SK-N-SH (cell line): ENCODE results near the gene SLIT1. TPM values are rescaled to one million over a fixed set of nuclear protein-coding genes. Genes with fewer than 3 reads are reported as not detected.

ENCODE experiments used
- CTCF ChIA-PET: fragments of 300-600, 350-600 bp; formaldehyde crosslinking; extraction: SDS; loops from one replicate; lab custom pipeline; 2021; lab: Yijun Ruan, JAX
- POLR2A ChIA-PET: fragments of 350-600 bp; sonication (Branson Sonifier 250); formaldehyde crosslinking; extraction: SDS; loops from one replicate; lab custom pipeline; 2020; ENCODE audit warnings: antibody characterized with exemption, inconsistent platforms; lab: Yijun Ruan, JAX
- DNase-seq: peaks from one replicate; pipeline ENCODE4 v3.0.0; 2012
- H2AFZ ChIP-seq: fragments of 200-600 bp; sonication (generic); 2 replicates; pipeline ENCODE4 v1.8.1; 2016; ENCODE audit warnings: antibody characterized with exemption, mild to moderate bottlenecking, low read depth
- H3F3A ChIP-seq: fragments of 200-600 bp; sonication (generic); replicated peaks from 2 replicates; pipeline ENCODE3; 2016; ENCODE audit warnings: antibody characterized with exemption, mild to moderate bottlenecking; ENCODE audit not compliant: insufficient read depth
- H3K27ac ChIP-seq, 2 experiments: fragments of 200-500 bp in 1 of 2; fragments of 200-600 bp in 1 of 2; sonication (Bioruptor generic) in 1 of 2; sonication (generic), shearing (Covaris generic) in 1 of 2; 2 replicates each; pipeline versions ENCODE4 v1.5.1 to v1.6.1; 2014 to 2016; ENCODE audit warnings: low read depth in 2 of 2, inconsistent platforms in 1 of 2, low read length in 1 of 2, mild to moderate bottlenecking in 1 of 2, mixed read lengths in 1 of 2
- H3K27me3 ChIP-seq: fragments of 200-600 bp; sonication (generic), shearing (Covaris generic); 2 replicates; pipeline ENCODE4 v1.6.1; 2016; ENCODE audit warnings: mixed run types; ENCODE audit not compliant: insufficient read depth
- H3K36me3 ChIP-seq, 2 experiments: fragments of 200-500 bp in 1 of 2; fragments of 200-600 bp in 1 of 2; sonication (Bioruptor generic) in 1 of 2; sonication (generic) in 1 of 2; replicated peaks in 1 of 2; 2 replicates each; pipeline versions ENCODE3 to v1.5.1; 2014 to 2016; ENCODE audit warnings: low read length in 1 of 2, mild to moderate bottlenecking in 1 of 2; ENCODE audit not compliant: insufficient read depth in 2 of 2, control insufficient read depth in 1 of 2
- H3K4me1 ChIP-seq, 2 experiments: fragments of 200-500 bp in 1 of 2; fragments of 200-600 bp in 1 of 2; sonication (Bioruptor generic) in 1 of 2; sonication (generic), shearing (Covaris generic) in 1 of 2; 2 replicates each; pipeline versions ENCODE4 v1.5.1 to v1.6.1; 2014 to 2016; ENCODE audit warnings: low read depth in 1 of 2, low read length in 1 of 2, mixed run types in 1 of 2; ENCODE audit not compliant: insufficient read depth in 2 of 2, control insufficient read depth in 1 of 2
- H3K4me2 ChIP-seq: fragments of 200-600 bp; sonication (generic), shearing (Covaris generic); 2 replicates; pipeline ENCODE4 v1.6.1; 2017; ENCODE audit warnings: mixed run types
- H3K4me3 ChIP-seq, 2 experiments: fragments of 200-500 bp in 1 of 2; fragments of 200-600 bp in 1 of 2; sonication (Bioruptor generic) in 1 of 2; sonication (generic), shearing (Covaris generic) in 1 of 2; 2 replicates each; pipeline versions ENCODE4 v1.5.1 to v1.8.1; 2014 to 2016; ENCODE audit warnings: low read depth in 2 of 2, inconsistent platforms in 1 of 2, low read length in 1 of 2, mild to moderate bottlenecking in 1 of 2, mixed read lengths in 1 of 2, moderate library complexity in 1 of 2
- H3K79me2 ChIP-seq: fragments of 200-600 bp; sonication (generic); 2 replicates; pipeline ENCODE4 v1.8.1; 2017; ENCODE audit warnings: mild to moderate bottlenecking; ENCODE audit not compliant: insufficient read depth
- H3K9ac ChIP-seq: fragments of 200-600 bp; sonication (generic); 2 replicates; pipeline ENCODE4 v1.6.1; 2017; ENCODE audit warnings: mixed run types
- H3K9me2 ChIP-seq: fragments of 200-600 bp; sonication (generic); 2 replicates; pipeline ENCODE4 v1.6.1; 2017; ENCODE audit warnings: mixed run types
- H3K9me3 ChIP-seq: fragments of 200-600 bp; sonication (generic); 2 replicates; pipeline ENCODE4 v1.6.1; 2017; ENCODE audit warnings: mixed run types, mild to moderate bottlenecking, moderate library complexity
- H4K20me1 ChIP-seq: fragments of 200-600 bp; sonication (generic); 2 replicates; pipeline ENCODE4 v1.6.1; 2017; ENCODE audit warnings: mild to moderate bottlenecking, mixed run types; ENCODE audit not compliant: insufficient read depth
- EZH2phosphoT487 ChIP-seq: fragments of 200-600 bp; sonication (generic); IDR thresholded peaks from 2 replicates; pipeline ENCODE4 v1.6.1; 2017; ENCODE audit warnings: low read depth, mixed run types, mild to moderate bottlenecking, antibody characterized with exemption, moderate library complexity, borderline replicate concordance
- FOSL2 ChIP-seq: IDR thresholded peaks from 2 replicates; pipeline ENCODE4 v1.4.0; 2012; ENCODE audit warnings: low read depth, mild to moderate bottlenecking, moderate library complexity, borderline replicate concordance
- GABPA ChIP-seq: IDR thresholded peaks from 2 replicates; pipeline ENCODE4 v1.4.0; 2012; ENCODE audit warnings: low read depth, mild to moderate bottlenecking
- GATA2 ChIP-seq: sonication (generic); formaldehyde crosslinking; IDR thresholded peaks from 2 replicates; pipeline ENCODE4 v1.5.0; 2020; ENCODE audit warnings: mild to moderate bottlenecking, missing genetic modification reagents
- MXI1 ChIP-seq: IDR thresholded peaks from 2 replicates; pipeline ENCODE4 v1.6.1; 2012; ENCODE audit warnings: mild to moderate bottlenecking, low read depth, low read length, improper control_type of control experiment
- POLR2AphosphoS5 ChIP-seq: IDR thresholded peaks from 2 replicates; pipeline ENCODE4 v1.6.1; 2012; ENCODE audit warnings: low read depth, low read length
- RCOR1 ChIP-seq: fragments of 150-350 bp; IDR thresholded peaks from 2 replicates; pipeline ENCODE4 v1.6.1; 2017; ENCODE audit warnings: antibody characterized with exemption, low read length
- RFX5 ChIP-seq: IDR thresholded peaks from 2 replicates; pipeline ENCODE4 v1.6.1; 2012; ENCODE audit warnings: mild to moderate bottlenecking, improper control_type of control experiment, low read length
- RXRA ChIP-seq: IDR thresholded peaks from 2 replicates; pipeline ENCODE4 v1.4.0; 2012; ENCODE audit warnings: low read depth, mild to moderate bottlenecking, borderline replicate concordance
- SMC3 ChIP-seq: IDR thresholded peaks from 2 replicates; pipeline ENCODE4 v1.6.1; 2012; ENCODE audit warnings: low read depth, low read length, improper control_type of control experiment
- TAF1 ChIP-seq: IDR thresholded peaks from 2 replicates; pipeline ENCODE4 v1.6.1; 2012; ENCODE audit warnings: low read depth, mild to moderate bottlenecking, low read length, moderate library complexity, borderline replicate concordance
- TEAD4 ChIP-seq: IDR thresholded peaks from 2 replicates; pipeline ENCODE4 v1.4.0; 2012; ENCODE audit warnings: mild to moderate bottlenecking, borderline replicate concordance; ENCODE audit not compliant: insufficient read depth
- YY1 ChIP-seq: IDR thresholded peaks from 2 replicates; pipeline ENCODE4 v1.4.0; 2012; ENCODE audit warnings: low read depth, mild to moderate bottlenecking
- WGBS: methylation state at CpG from one replicate; pipeline ENCODE4 v1.1.6; 2017; ENCODE audit warnings: low lambda C conversion rate; 5-methylcytosine and 5-hydroxymethylcytosine counted together
- polyA plus RNA-seq, 3 experiments: library from polyadenylated mRNA; depleted of rRNA; stranded (reverse); fragments of >200 nt; gene quantifications; 2 replicates each; pipeline ENCODE4 v1.2.3, GENCODE V29; 2012
- TF ChIP-seq, protein P1 (sequence below): IDR thresholded peaks from 2 replicates; pipeline ENCODE4 v1.4.0; 2012; ENCODE audit warnings: low read depth
- TF ChIP-seq, protein P2 (sequence below): IDR thresholded peaks from 2 replicates; pipeline ENCODE4 v1.4.0; 2012; ENCODE audit warnings: low read depth, borderline replicate concordance
- TF ChIP-seq, protein P3 (sequence below): IDR thresholded peaks from 2 replicates; pipeline ENCODE4 v1.6.1; 2012; ENCODE audit warnings: mild to moderate bottlenecking, low read depth, low read length, moderate library complexity
- TF ChIP-seq, protein P4 (sequence below): fragments of 150-350 bp; IDR thresholded peaks from 2 replicates; pipeline ENCODE4 v1.6.1; 2016; ENCODE audit warnings: mild to moderate bottlenecking, low read depth, low read length
- TF ChIP-seq, protein P5 (sequence below): fragments of 200-600 bp; sonication (generic); IDR thresholded peaks from 2 replicates; pipeline ENCODE4 v1.6.1; 2017; ENCODE audit warnings: antibody characterized with exemption, mild to moderate bottlenecking, moderate library complexity
- TF ChIP-seq, protein P6 (sequence below): IDR thresholded peaks from 2 replicates; pipeline ENCODE4 v1.4.0; 2012; ENCODE audit warnings: low read depth, borderline replicate concordance

Gene SLIT1
- polyA plus RNA-seq, 1 of the 3 experiments (the other 2 are of a cell fraction), result 0.05 TPM

DNA sequence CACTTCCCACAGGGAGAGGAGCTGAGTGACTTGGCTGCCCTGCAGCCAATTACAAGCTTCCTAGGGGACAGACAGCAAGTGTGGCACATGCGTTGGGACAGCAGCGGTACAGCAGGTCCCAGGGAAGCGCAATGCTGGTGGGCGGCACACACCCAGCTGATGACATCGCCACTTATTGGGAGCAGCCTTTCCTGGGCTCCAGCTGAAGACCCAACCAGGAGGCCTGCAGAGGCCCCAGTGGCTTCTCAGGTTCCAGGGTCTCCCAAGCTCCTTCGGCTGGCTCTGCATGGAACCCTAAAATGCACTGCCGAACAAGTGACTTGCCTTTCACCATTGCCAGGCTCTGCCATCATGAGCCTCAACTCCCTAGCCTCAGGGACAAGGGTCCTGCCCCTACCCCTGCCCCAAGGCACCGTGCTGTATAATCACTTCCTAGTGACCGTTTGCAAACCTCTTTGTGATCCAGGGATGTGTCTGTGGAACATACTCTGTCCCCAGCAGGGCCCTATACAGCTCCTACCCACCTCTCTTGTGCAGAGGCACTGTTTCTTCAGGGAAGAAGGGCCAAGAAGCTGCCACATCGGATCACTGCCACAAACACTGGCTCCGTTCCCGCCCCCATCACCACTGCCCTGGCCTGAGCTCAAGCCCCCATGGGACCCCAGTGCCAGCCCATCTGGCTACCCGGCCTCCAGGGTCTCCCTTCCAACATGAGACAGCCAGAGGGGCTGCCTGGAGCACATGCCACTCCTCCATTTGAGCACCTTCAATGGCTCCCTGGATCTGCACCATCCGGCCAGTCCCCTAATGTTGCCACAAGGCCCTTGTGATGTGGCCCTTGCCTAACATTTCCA is 19.3 kb upstream of the SLIT1 start (continued):
- TF ChIP-seq, protein P1, sequence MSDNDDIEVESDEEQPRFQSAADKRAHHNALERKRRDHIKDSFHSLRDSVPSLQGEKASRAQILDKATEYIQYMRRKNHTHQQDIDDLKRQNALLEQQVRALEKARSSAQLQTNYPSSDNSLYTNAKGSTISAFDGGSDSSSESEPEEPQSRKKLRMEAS, result no peak

DNA sequence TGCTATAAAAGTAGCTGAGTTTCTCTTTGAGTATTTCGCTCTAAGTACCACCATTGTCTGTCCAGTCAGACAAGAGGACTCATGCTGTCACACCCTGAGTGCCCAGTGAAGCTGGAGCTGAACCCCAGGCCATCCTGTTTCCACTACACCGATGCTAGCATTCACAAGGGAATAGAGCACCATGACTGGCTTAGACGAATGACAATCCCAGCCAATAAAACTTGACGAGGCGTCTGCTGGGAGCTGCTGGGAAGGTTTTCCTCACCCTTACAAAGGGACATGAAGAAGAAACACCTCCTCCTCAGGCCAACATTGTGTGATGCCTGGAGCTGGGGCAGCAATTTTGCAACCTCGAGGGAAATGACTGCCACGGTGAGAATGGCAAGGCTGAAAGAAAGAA is 17.5 kb upstream of the SLIT1 start:
- H3K79me2 ChIP-seq, result no peaks in the 10 kb centered on the region
- no peak for TF ChIP-seq RXRA
- no peak for TF ChIP-seq POLR2AphosphoS5
- no peak for TF ChIP-seq RCOR1
- TF ChIP-seq, protein P1, result no peak
- no peak for TF ChIP-seq RFX5
- TF ChIP-seq MXI1, result no peak
- no peak for TF ChIP-seq EZH2phosphoT487
- TF ChIP-seq, protein P2, sequence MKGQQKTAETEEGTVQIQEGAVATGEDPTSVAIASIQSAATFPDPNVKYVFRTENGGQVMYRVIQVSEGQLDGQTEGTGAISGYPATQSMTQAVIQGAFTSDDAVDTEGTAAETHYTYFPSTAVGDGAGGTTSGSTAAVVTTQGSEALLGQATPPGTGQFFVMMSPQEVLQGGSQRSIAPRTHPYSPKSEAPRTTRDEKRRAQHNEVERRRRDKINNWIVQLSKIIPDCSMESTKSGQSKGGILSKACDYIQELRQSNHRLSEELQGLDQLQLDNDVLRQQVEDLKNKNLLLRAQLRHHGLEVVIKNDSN, result no peak
- TF ChIP-seq, protein P3, sequence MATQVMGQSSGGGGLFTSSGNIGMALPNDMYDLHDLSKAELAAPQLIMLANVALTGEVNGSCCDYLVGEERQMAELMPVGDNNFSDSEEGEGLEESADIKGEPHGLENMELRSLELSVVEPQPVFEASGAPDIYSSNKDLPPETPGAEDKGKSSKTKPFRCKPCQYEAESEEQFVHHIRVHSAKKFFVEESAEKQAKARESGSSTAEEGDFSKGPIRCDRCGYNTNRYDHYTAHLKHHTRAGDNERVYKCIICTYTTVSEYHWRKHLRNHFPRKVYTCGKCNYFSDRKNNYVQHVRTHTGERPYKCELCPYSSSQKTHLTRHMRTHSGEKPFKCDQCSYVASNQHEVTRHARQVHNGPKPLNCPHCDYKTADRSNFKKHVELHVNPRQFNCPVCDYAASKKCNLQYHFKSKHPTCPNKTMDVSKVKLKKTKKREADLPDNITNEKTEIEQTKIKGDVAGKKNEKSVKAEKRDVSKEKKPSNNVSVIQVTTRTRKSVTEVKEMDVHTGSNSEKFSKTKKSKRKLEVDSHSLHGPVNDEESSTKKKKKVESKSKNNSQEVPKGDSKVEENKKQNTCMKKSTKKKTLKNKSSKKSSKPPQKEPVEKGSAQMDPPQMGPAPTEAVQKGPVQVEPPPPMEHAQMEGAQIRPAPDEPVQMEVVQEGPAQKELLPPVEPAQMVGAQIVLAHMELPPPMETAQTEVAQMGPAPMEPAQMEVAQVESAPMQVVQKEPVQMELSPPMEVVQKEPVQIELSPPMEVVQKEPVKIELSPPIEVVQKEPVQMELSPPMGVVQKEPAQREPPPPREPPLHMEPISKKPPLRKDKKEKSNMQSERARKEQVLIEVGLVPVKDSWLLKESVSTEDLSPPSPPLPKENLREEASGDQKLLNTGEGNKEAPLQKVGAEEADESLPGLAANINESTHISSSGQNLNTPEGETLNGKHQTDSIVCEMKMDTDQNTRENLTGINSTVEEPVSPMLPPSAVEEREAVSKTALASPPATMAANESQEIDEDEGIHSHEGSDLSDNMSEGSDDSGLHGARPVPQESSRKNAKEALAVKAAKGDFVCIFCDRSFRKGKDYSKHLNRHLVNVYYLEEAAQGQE, result no peak
- no peak for TF ChIP-seq TEAD4
- TF ChIP-seq, protein P4, sequence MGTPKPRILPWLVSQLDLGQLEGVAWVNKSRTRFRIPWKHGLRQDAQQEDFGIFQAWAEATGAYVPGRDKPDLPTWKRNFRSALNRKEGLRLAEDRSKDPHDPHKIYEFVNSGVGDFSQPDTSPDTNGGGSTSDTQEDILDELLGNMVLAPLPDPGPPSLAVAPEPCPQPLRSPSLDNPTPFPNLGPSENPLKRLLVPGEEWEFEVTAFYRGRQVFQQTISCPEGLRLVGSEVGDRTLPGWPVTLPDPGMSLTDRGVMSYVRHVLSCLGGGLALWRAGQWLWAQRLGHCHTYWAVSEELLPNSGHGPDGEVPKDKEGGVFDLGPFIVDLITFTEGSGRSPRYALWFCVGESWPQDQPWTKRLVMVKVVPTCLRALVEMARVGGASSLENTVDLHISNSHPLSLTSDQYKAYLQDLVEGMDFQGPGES, result no peak
- no peak for TF ChIP-seq GABPA
- TF ChIP-seq GATA2 (CRISPR knock-in tag), result no peak
- TF ChIP-seq SMC3, result no peak
- TF ChIP-seq, protein P5, sequence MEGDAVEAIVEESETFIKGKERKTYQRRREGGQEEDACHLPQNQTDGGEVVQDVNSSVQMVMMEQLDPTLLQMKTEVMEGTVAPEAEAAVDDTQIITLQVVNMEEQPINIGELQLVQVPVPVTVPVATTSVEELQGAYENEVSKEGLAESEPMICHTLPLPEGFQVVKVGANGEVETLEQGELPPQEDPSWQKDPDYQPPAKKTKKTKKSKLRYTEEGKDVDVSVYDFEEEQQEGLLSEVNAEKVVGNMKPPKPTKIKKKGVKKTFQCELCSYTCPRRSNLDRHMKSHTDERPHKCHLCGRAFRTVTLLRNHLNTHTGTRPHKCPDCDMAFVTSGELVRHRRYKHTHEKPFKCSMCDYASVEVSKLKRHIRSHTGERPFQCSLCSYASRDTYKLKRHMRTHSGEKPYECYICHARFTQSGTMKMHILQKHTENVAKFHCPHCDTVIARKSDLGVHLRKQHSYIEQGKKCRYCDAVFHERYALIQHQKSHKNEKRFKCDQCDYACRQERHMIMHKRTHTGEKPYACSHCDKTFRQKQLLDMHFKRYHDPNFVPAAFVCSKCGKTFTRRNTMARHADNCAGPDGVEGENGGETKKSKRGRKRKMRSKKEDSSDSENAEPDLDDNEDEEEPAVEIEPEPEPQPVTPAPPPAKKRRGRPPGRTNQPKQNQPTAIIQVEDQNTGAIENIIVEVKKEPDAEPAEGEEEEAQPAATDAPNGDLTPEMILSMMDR, result no peak
- no peak for TF ChIP-seq TAF1
- no peak for TF ChIP-seq YY1
- TF ChIP-seq FOSL2, result no peak
- TF ChIP-seq, protein P6, sequence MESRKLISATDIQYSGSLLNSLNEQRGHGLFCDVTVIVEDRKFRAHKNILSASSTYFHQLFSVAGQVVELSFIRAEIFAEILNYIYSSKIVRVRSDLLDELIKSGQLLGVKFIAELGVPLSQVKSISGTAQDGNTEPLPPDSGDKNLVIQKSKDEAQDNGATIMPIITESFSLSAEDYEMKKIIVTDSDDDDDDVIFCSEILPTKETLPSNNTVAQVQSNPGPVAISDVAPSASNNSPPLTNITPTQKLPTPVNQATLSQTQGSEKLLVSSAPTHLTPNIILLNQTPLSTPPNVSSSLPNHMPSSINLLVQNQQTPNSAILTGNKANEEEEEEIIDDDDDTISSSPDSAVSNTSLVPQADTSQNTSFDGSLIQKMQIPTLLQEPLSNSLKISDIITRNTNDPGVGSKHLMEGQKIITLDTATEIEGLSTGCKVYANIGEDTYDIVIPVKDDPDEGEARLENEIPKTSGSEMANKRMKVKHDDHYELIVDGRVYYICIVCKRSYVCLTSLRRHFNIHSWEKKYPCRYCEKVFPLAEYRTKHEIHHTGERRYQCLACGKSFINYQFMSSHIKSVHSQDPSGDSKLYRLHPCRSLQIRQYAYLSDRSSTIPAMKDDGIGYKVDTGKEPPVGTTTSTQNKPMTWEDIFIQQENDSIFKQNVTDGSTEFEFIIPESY, result no peak
- no peak for DNase-seq
- no peak overlapping the region for H2AFZ ChIP-seq
- H3K4me3 ChIP-seq, result no peak overlapping the region
- CTCF ChIA-PET, result interaction anchor here (1.0 to 22.9 kb wide), 6 partner anchors 14 to 178 kb away, joined by 3 to 894 read pairs (median 96); partner anchors contain the start of gene SLIT1
- H4K20me1 ChIP-seq, result no peaks in the 10 kb centered on the region
- WGBS, result 60% methylated on average over 5 of the region's 7 CpGs
- H3K36me3 ChIP-seq, result no peaks in the 10 kb centered on the region
- H3K9me3 ChIP-seq, result no peaks in the 10 kb centered on the region
- no peak overlapping the region for H3K27ac ChIP-seq
- H3K9ac ChIP-seq, result no peak overlapping the region
- H3K27me3 ChIP-seq, result no peaks in the 10 kb centered on the region; the same call in 1 of the 2 replicates
- POLR2A ChIA-PET, result no interaction called here
- H3K4me2 ChIP-seq, result no peak overlapping the region
- H3F3A ChIP-seq, result no peaks in the 10 kb centered on the region
- no peaks in the 10 kb centered on the region; a peak in 1 of 4 replicates for H3K4me1 ChIP-seq
- H3K9me2 ChIP-seq, result no peaks in the 10 kb centered on the region
